ENCODE data around the gene BLNK. TPM values are rescaled to one million over a fixed set of nuclear protein-coding genes. Genes with fewer than 3 reads are reported as not detected.

BLNK gene
- total and polyA plus RNA-seq, 9 of the 15 experiments (the other 6 are each of a cell fraction or from before 2014, with no cell fraction given): not detected

DNA sequence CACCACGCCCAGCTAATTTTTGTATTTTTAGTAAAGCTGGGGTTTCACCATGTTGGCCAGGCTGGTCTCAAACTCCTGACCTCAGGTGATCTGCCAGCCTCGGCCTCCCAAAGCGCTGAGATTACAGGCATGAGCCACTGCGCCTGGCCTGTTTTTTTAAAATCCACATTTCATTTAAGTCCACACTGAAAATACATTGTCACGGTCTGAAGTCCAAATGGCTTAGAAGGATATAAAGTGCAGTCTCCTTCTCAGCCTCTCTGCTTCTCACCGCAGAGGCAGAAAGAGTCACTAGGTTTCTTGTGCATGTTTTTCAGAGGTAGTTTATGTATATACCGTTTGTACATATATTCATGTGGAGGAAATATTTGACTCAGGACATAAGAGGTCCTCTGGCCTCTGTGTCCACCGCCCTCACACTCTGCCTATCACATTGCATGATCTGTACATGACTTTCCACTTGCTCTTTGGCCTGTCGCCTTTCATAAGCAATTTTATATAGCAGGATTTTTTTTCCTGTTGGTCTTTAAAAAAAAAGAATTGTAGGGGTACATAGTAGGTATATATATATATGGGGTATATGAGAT, 42.9 kb downstream of the BLNK start:
- FAIRE-seq: no peak
- DNase-seq (ENCODE audit: extremely low read depth in 1 of 4, low spot score in 3 of 4): no peak
- Histone ChIP-seq H3K79me2 (ENCODE audit: control insufficient read depth, insufficient read depth, low read length) (no peaks in the 10 kb centered on the region), H2AFZ (ENCODE audit: low read depth, low read length) (no peak overlapping the region), H3K9me3 (replicated peaks; ENCODE audit: control insufficient read depth, insufficient read depth, low read depth, low read length) (no peaks in the 10 kb centered on the region), H3K27ac (ENCODE audit: extremely low read depth, low read depth, low read length) (no peak overlapping the region), H3K4me1 (replicated peaks in 1 of 2; ENCODE audit: control insufficient read depth in 2 of 2, insufficient read depth in 2 of 2, low read length in 2 of 2) (no peaks in the 10 kb centered on the region; a peak in 1 of 5 replicates), H4K20me1 (replicated peaks; ENCODE audit: control insufficient read depth, insufficient read depth, low read length) (no peaks in the 10 kb centered on the region), H3K36me3 (ENCODE audit: control insufficient read depth, insufficient read depth, low read length) (no peaks in the 10 kb centered on the region), H3K9me1 (ENCODE audit: control insufficient read depth, insufficient read depth, low read length) (no peaks in the 10 kb centered on the region), H3K9ac (ENCODE audit: insufficient read depth in 1 of 2, low read depth in 2 of 2, low read length in 2 of 2) (no peak overlapping the region), H3K4me2 (ENCODE audit: insufficient read depth, low read length) (no peak overlapping the region), H3K4me3 (no peak overlapping the region), H3K27me3 (ENCODE audit: control insufficient read depth in 2 of 2, insufficient read depth in 2 of 2, low read length in 2 of 2) (peaks cover 2 to 21% of the 10 kb centered on the region in 2 experiments; a peak in 3 of 5 replicates)
- TF ChIP-seq IRF1 (CRISPR knock-in tag; IDR thresholded peaks at IDR 0.05; ENCODE audit: borderline replicate concordance): no peak
- no peak for TF ChIP-seq DMBX1 (CRISPR knock-in tag; IDR thresholded peaks at IDR 0.05; ENCODE audit: borderline replicate concordance)
- TF ChIP-seq ZNF134 (CRISPR knock-in tag; conservative IDR thresholded peaks at IDR 0.05): no peak
- no peak for TF ChIP-seq ZFX (CRISPR knock-in tag; IDR thresholded peaks at IDR 0.05)
- TF ChIP-seq PHB (CRISPR knock-in tag; IDR thresholded peaks at IDR 0.05): no peak
- TF ChIP-seq ETV1 (tag; conservative IDR thresholded peaks at IDR 0.05; ENCODE audit: low read depth): no peak
- TF ChIP-seq THRA (IDR thresholded peaks at IDR 0.05): no peak
- no peak for TF ChIP-seq HSF4 (CRISPR knock-in tag; IDR thresholded peaks at IDR 0.05; ENCODE audit: borderline replicate concordance)
- no peak for TF ChIP-seq HOXB6 (CRISPR knock-in tag; IDR thresholded peaks at IDR 0.05; ENCODE audit: borderline replicate concordance)
- no peak for TF ChIP-seq HDAC8 (tag; IDR thresholded peaks at IDR 0.05)
- no peak for TF ChIP-seq HMG20B (CRISPR knock-in tag; IDR thresholded peaks at IDR 0.05)
- TF ChIP-seq PHTF2 (CRISPR knock-in tag; IDR thresholded peaks at IDR 0.05): no peak
- no peak for TF ChIP-seq RFX5 (IDR thresholded peaks at IDR 0.05; ENCODE audit: low read depth, low read length)
- TF ChIP-seq YBX1 (IDR thresholded peaks at IDR 0.05): no peak
- TF ChIP-seq NR2C2 (CRISPR knock-in tag; IDR thresholded peaks at IDR 0.05): no peak
- no peak for TF ChIP-seq NR2C2 (tag; IDR thresholded peaks at IDR 0.05)
- no peak for TF ChIP-seq U2AF2 (optimal IDR thresholded peaks at IDR 0.05; ENCODE audit: low read depth, low read length)
- TF ChIP-seq RB1 (IDR thresholded peaks at IDR 0.05; ENCODE audit: low read depth): no peak
- no peak for ATAC-seq
- BruUV-seq (replicated peaks): no TSS peak
- POLR2A ChIA-PET: interaction anchor here (0.8 to 1.4 kb wide), 2 partner anchors 15 to 139 kb away, joined by 4 to 5 read pairs; no protein-coding TSS in a partner anchor
- in situ Hi-C loops (cut with MboI): no loop called here
- CTCF ChIA-PET (ENCODE audit: low intra/inter-chr PET ratio): no interaction called here
- intact Hi-C loops (cut with micrococcal nuclease): loop anchor here (5.0 to 10.0 kb wide), 2 partner anchors 184 to 211 kb away; partner anchors contain the start of gene CCNJ
- 3% methylated on average over 8 of the region's 9 CpGs for WGBS (ENCODE audit: insufficient coverage, low coverage, missing lambda C conversion rate)

All from K562 (cell line).